SU-DHL-6 (cell line): ENCODE results near the gene PLXNC1.

ENCODE experiments used
- EZH2phosphoT487 ChIP-seq: fragments of 200-600 bp; sonication (generic), shearing (Covaris generic); conservative IDR thresholded peaks from 2 replicates; pipeline ENCODE4 v1.6.1; 2018; ENCODE audit warnings: mild to moderate bottlenecking, antibody characterized with exemption, low read length, moderate library complexity, mixed read lengths
- TF ChIP-seq, protein P1 (sequence below): fragments of 200-600 bp; sonication (generic); IDR thresholded peaks from one replicate; pipeline ENCODE4 v1.5.1; 2017; ENCODE audit warnings: antibody characterized with exemption, mild to moderate bottlenecking, low read length, moderate library complexity; ENCODE audit not compliant: insufficient read depth, poor library complexity, severe bottlenecking

DNA sequence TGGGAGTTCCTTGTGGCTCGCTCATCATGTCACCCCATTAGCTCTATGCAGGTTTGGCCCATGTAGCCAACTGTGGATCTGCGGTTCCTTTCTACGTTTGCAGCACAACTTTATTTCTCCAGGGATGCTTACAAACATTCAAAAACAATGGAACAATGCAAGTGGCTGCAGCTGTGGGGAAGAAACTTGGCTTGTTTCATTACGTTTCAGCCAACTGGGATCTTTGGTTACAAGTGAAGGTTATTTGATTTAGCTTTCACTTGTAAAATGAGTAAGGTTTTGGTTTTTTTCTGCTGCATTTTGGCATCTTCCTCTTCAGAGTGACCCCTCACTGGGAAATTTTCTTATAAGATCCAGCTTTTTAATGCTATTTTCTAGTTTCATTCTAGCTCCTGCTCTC, 105.9 kb downstream of the PLXNC1 start:
- TF ChIP-seq, protein P1, sequence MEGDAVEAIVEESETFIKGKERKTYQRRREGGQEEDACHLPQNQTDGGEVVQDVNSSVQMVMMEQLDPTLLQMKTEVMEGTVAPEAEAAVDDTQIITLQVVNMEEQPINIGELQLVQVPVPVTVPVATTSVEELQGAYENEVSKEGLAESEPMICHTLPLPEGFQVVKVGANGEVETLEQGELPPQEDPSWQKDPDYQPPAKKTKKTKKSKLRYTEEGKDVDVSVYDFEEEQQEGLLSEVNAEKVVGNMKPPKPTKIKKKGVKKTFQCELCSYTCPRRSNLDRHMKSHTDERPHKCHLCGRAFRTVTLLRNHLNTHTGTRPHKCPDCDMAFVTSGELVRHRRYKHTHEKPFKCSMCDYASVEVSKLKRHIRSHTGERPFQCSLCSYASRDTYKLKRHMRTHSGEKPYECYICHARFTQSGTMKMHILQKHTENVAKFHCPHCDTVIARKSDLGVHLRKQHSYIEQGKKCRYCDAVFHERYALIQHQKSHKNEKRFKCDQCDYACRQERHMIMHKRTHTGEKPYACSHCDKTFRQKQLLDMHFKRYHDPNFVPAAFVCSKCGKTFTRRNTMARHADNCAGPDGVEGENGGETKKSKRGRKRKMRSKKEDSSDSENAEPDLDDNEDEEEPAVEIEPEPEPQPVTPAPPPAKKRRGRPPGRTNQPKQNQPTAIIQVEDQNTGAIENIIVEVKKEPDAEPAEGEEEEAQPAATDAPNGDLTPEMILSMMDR = no peak
- no peak for TF ChIP-seq EZH2phosphoT487
